Testis (tissue), 3 donors: ENCODE data around the gene ZBED1. TPM values are rescaled to one million over a fixed set of nuclear protein-coding genes. Genes with fewer than 3 reads are reported as not detected.
"Not testable (repeated sequence)": the region's sequence is repeated elsewhere in the genome, so short reads cannot be mapped to it uniquely, and the experiment has no call there.

Experiments used
- DNase-seq: peaks from one replicate; pipeline ENCODE4 v3.0.0-alpha.2; 2019
- H3K27ac ChIP-seq, 2 donors: fragments of 200-600 bp; sonication (generic); one replicate each; pipeline ENCODE4 v1.5.1; 2019
- H3K27me3 ChIP-seq: fragments of 200-600 bp; sonication (generic); one replicate; pipeline ENCODE4 v1.5.1; 2019
- H3K36me3 ChIP-seq: fragments of 200-600 bp; sonication (generic); one replicate; pipeline ENCODE4 v1.5.1; 2017; ENCODE audit warnings: low read depth; ENCODE audit errors: missing control alignments
- H3K4me1 ChIP-seq: fragments of 200-600 bp; sonication (generic); one replicate; pipeline ENCODE4 v1.5.1; 2019
- H3K4me3 ChIP-seq, 2 donors: fragments of 200-600 bp; sonication (generic); one replicate each; pipeline ENCODE4 v1.5.1; 2017 to 2019
- H3K9me3 ChIP-seq: fragments of 200-600 bp; sonication (generic); one replicate; pipeline ENCODE4 v1.5.1; 2017
- POLR2A ChIP-seq: fragments of 450-650 bp; IDR thresholded peaks from one replicate; pipeline ENCODE4 v1.6.1; 2017; ENCODE audit warnings: antibody characterized with exemption, mild to moderate bottlenecking, moderate library complexity
- WGBS, 2 donors: methylation state at CpG; one replicate each; pipeline ENCODE4 v1.1.5; 2018; 5-methylcytosine and 5-hydroxymethylcytosine counted together
- intact Hi-C: fragments of 100-400 bp; cut with DNase I; formaldehyde crosslinking; loops from one replicate; pipeline ENCODE4 v1.15.1; 2023; ENCODE audit warnings: low total_unique reads
- polyA plus RNA-seq: library from polyadenylated mRNA; stranded (reverse); fragments of 350-450 nt; fragmentation: Illumina TruSeq; extraction: RNeasy Lipid Tissue Mini Kit (QIAGEN cat#74804); gene quantifications from one replicate; pipeline ENCODE4 v1.2.3, GENCODE V29; 2014; ENCODE audit warnings: low read depth, low replicate concordance; ENCODE audit not compliant: insufficient read depth
- total RNA-seq, 2 donors: library from RNA; depleted of rRNA; stranded (reverse); fragments of >200 nt; gene quantifications; one replicate each; pipeline ENCODE4 v1.2.3, GENCODE V29; 2016
- TF ChIP-seq, protein P1 (sequence below), 3 experiments: fragments of 450-650 bp in 2 of 3; fragments of 200-600 bp in 1 of 3; sonication (generic) in 1 of 3; IDR thresholded peaks; one replicate each; pipeline ENCODE4 v1.5.1; 2016 to 2019; ENCODE audit warnings: antibody characterized with exemption in 3 of 3, mild to moderate bottlenecking in 2 of 3, moderate library complexity in 1 of 3

Gene ZBED1
- total and polyA plus RNA-seq, 3 donors from 2014 or later, result 24.2 to 77.0 (median 47.2) TPM

DNA sequence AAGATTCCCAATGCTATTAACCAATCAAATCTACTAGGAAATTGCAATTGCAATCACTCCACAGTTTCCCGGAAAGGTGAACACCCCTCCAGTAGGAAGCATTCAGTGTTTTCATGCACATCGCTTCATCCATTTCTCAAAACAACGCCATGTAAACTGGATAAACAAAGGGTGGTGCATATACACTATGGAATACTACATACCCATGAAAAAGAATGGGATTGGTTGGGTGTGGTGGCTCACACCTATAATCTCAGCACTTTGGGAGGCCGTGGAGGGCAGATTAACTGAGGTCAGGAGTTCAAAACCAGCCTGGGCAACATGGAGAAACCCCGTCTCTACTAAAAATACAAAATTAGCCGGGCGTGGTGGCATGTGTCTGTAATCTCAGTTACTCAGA is 29.1 kb downstream of the ZBED1 start:
- TF ChIP-seq POLR2A, result no peak
- TF ChIP-seq, protein P1, sequence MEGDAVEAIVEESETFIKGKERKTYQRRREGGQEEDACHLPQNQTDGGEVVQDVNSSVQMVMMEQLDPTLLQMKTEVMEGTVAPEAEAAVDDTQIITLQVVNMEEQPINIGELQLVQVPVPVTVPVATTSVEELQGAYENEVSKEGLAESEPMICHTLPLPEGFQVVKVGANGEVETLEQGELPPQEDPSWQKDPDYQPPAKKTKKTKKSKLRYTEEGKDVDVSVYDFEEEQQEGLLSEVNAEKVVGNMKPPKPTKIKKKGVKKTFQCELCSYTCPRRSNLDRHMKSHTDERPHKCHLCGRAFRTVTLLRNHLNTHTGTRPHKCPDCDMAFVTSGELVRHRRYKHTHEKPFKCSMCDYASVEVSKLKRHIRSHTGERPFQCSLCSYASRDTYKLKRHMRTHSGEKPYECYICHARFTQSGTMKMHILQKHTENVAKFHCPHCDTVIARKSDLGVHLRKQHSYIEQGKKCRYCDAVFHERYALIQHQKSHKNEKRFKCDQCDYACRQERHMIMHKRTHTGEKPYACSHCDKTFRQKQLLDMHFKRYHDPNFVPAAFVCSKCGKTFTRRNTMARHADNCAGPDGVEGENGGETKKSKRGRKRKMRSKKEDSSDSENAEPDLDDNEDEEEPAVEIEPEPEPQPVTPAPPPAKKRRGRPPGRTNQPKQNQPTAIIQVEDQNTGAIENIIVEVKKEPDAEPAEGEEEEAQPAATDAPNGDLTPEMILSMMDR (IDR thresholded peaks at IDR 0.05), result no peak
- Histone ChIP-seq H3K4me1 (no peaks in the 10 kb centered on the region), H3K27me3 (no peaks in the 10 kb centered on the region), H3K27ac (no peak overlapping the region), H3K9me3 (no peaks in the 10 kb centered on the region), H3K36me3 (no peaks in the 10 kb centered on the region), H3K4me3 (no peak overlapping the region)
- 85 to 96% methylated on average over 7 of the region's 7 CpGs for WGBS, 2 donors
- intact Hi-C loops, result no loop called here
- no peak for DNase-seq

DNA sequence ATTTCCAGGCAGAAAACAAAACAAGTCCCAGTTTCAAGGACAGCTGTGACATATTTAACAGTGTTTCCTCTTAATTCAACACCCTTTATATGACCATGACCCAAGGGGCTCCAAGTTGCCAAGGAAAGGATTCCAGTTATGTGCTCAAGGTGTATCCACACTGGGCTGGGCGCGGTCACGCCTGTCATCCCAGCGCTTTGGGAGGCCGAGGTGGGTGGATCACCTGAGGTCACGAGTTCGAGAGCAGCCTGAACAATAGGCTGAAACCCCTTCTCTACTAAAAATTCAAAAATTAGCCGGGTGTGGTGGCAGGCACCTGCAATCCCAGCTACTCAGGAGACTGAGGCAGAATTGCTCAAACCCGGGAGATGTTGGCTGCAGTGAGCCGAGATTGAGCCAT is 29.6 kb downstream of the ZBED1 start:
- H3K27ac ChIP-seq, H3K4me3 ChIP-seq, H3K4me1 ChIP-seq, H3K9me3 ChIP-seq, DNase-seq, intact Hi-C loops, H3K27me3 ChIP-seq, H3K36me3 ChIP-seq: not testable (repeated sequence)
- 90 to 96% methylated on average over 10 of the region's 10 CpGs for WGBS, 2 donors

DNA sequence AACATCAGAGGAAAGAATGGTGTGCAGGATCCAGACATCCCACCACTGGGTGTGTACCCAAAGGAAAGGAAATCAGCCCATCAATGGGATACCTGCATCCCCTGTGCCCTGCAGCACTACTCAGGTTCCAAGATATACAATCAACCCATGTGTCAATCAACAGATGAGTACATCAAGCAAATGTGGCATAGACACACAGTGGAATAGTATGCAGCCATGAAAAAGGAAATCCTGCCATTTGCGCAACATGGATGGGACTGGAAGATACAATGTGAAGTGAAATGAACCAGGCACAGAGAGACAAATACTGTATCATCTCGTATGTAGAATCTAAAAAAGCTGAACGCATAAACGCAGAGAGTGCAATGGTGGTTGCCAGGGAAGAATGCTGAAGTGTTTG is 30.9 kb downstream of the ZBED1 start:
- H3K27ac ChIP-seq, DNase-seq, H3K4me1 ChIP-seq, H3K27me3 ChIP-seq, H3K36me3 ChIP-seq, H3K9me3 ChIP-seq, intact Hi-C loops, H3K4me3 ChIP-seq: not testable (repeated sequence)
- 89 to 93% methylated on average over 4 of the region's 4 CpGs for whole genome bisulfite sequencing, 2 donors

DNA sequence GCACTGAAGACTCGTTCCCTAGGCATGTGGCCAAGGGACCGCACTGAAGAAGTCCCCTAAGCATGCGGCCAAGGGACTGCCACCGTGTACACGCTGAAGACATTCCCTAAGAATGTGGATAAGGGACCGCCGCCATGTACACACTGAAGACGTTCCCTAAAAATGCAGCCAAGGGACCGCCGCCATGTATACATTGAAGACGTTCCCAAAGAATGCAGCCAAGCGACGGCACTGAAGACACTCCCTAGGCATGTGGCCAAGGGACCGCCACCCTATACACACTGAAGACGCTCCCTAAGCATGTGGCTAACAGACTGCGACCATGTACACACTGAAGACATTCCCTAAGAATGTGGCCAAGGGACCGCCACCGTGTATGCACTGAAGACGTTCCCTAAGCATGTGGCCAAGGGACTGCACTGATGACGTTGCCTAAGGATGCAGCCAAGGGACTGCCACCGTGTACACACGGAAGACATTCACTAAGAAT is 31.5 kb downstream of the ZBED1 start:
- WGBS, 2 donors, result 65 to 90% methylated on average over 18 to 22 of the region's 22 CpGs
- no peaks in the 10 kb centered on the region for H3K27me3 ChIP-seq
- peak; percentile 66 for DNase-seq
- no peaks in the 10 kb centered on the region for H3K4me1 ChIP-seq
- no peak for TF ChIP-seq POLR2A
- TF ChIP-seq, protein P1 (IDR thresholded peaks at IDR 0.05), result no peak
- H3K4me3 ChIP-seq, result no peak overlapping the region
- H3K36me3 ChIP-seq, result no peaks in the 10 kb centered on the region
- no peaks in the 10 kb centered on the region for H3K9me3 ChIP-seq
- H3K27ac ChIP-seq, result no peak overlapping the region
- intact Hi-C loops, result no loop called here

DNA sequence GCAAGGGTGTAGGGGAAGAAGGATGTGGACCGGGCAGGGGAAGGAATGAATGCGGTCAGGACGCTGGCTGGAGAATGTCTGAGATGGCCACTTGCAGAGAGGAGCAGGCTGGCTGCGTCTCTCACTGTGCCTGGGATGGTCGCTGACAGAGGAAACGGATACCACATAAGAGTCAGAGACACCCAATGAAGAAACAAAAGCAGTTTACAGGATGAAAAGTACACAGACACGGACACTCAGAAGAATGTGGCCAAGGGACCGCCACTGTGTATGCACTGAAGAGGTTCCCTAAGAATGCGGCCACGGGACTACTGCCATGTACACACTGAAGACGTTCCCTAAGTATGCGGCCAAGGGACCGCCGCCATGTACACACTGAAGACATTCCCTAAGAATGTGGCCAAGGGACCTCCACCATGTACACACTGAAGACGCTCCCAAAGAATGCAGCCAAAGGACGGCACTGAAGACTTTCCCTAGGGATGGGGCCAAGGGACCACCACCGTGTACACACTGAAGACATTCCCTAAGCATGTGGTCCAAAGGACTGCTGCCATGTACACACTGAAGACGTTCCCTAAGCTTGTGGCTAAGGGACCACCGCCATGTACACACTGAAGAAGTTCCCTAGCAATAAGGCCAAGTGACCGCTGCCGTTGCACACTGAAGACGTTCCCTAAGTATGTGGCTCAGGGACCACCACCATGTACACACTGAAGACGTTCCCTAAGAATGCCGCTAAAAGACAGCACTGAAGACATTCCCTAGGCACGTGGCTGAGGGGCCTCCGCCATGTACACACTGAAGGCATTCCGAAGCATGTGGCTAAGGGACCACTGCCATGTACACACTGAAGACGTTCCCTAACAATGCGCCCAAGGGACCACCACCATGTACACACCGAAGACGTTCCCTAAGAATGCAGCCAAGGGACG is 32.2 kb downstream of the ZBED1 start:
- Histone ChIP-seq H3K4me3 (no peak overlapping the region), H3K36me3 (no peaks in the 10 kb centered on the region), H3K27me3 (no peaks in the 10 kb centered on the region), H3K27ac (no peak overlapping the region), H3K9me3 (no peaks in the 10 kb centered on the region), H3K4me1 (no peaks in the 10 kb centered on the region)
- peak; percentile 72 for DNase-seq
- intact Hi-C loops, result no loop called here
- no peak for TF ChIP-seq POLR2A
- TF ChIP-seq, protein P1 (IDR thresholded peaks at IDR 0.05), result no peak
- 69 to 85% methylated on average over 28 to 32 of the region's 32 CpGs for WGBS, 2 donors
